HepG2 (cell line): Measurements from ENCODE around the gene KLF6. TPM values are rescaled to one million over a fixed set of nuclear protein-coding genes. Genes with fewer than 3 reads are reported as not detected.

ENCODE experiments used
- CCDC6 ChIP-seq: sonication (generic); formaldehyde crosslinking; IDR thresholded peaks from 2 replicates; pipeline ENCODE4 v1.8.1; 2022; ENCODE audit warnings: mild to moderate bottlenecking, missing genetic modification reagents, moderate library complexity
- CEBPB ChIP-seq: IDR thresholded peaks from 2 replicates; pipeline ENCODE4 v1.6.1; 2011; ENCODE audit warnings: low read depth, low read length, improper control_type of control experiment, borderline replicate concordance
- DMAP1 ChIP-seq: IDR thresholded peaks from 2 replicates; pipeline ENCODE4 v1.6.1; 2016
- GFI1 ChIP-seq: sonication (generic); formaldehyde crosslinking; IDR thresholded peaks from 2 replicates; pipeline ENCODE4 v1.5.0; 2020; ENCODE audit warnings: missing genetic modification reagents, mild to moderate bottlenecking, borderline replicate concordance
- HINFP ChIP-seq: sonication (generic); formaldehyde crosslinking; IDR thresholded peaks from 2 replicates; pipeline ENCODE4 v1.4.0; 2020; ENCODE audit warnings: low read depth, mild to moderate bottlenecking, missing genetic modification reagents
- HNF1B ChIP-seq: sonication (generic); formaldehyde crosslinking; IDR thresholded peaks from 2 replicates; pipeline ENCODE4 v1.5.1; 2020; ENCODE audit warnings: mild to moderate bottlenecking, moderate library complexity, missing genetic modification reagents
- HNRNPUL1 ChIP-seq: fragments of 200-400 bp; formaldehyde crosslinking; IDR thresholded peaks from 2 replicates; pipeline ENCODE4 v1.6.1; 2017; ENCODE audit warnings: low read depth, mild to moderate bottlenecking, low read length, moderate library complexity
- KAT8 ChIP-seq: IDR thresholded peaks from 2 replicates; pipeline ENCODE4 v1.6.1; 2016; ENCODE audit warnings: missing genetic modification reagents, missing compliant biosample characterization
- NCOA5 ChIP-seq: sonication (generic); formaldehyde crosslinking; IDR thresholded peaks from 2 replicates; pipeline ENCODE4 v1.4.0; 2020; ENCODE audit warnings: missing genetic modification reagents
- PRMT3 ChIP-seq: sonication (generic); formaldehyde crosslinking; IDR thresholded peaks from 2 replicates; pipeline ENCODE4 v1.8.1; 2022; ENCODE audit warnings: low read depth, mild to moderate bottlenecking, moderate library complexity, missing genetic modification reagents, borderline replicate concordance
- RBAK ChIP-seq: sonication (generic); formaldehyde crosslinking; IDR thresholded peaks from 2 replicates; pipeline ENCODE4 v1.5.1; 2020; ENCODE audit warnings: mild to moderate bottlenecking, missing genetic modification reagents
- TAF15 ChIP-seq: fragments of 200-400 bp; formaldehyde crosslinking; IDR thresholded peaks from one replicate; pipeline ENCODE4 v1.6.1; 2018; ENCODE audit warnings: mild to moderate bottlenecking, low read depth, low read length; ENCODE audit not compliant: poor library complexity, severe bottlenecking
- XBP1 ChIP-seq: sonication (generic); formaldehyde crosslinking; IDR thresholded peaks from 2 replicates; pipeline ENCODE4 v1.5.0; 2020; ENCODE audit warnings: missing genetic modification reagents
- ZBTB7A ChIP-seq: sonication (generic); formaldehyde crosslinking; IDR thresholded peaks from 2 replicates; pipeline ENCODE4 v1.8.0; 2022; ENCODE audit warnings: mild to moderate bottlenecking, missing genetic modification reagents
- ZNF20 ChIP-seq: sonication (generic); formaldehyde crosslinking; IDR thresholded peaks from 2 replicates; pipeline ENCODE4 v1.4.0; 2020; ENCODE audit warnings: mild to moderate bottlenecking, moderate library complexity, missing genetic modification reagents
- ZNF264 ChIP-seq: sonication (generic); formaldehyde crosslinking; IDR thresholded peaks from 2 replicates; pipeline ENCODE4 v1.4.0; 2020; ENCODE audit warnings: missing genetic modification reagents
- ZNF33A ChIP-seq: sonication (generic); formaldehyde crosslinking; IDR thresholded peaks from 2 replicates; pipeline ENCODE4 v1.5.1; 2020; ENCODE audit warnings: missing genetic modification reagents, mild to moderate bottlenecking, moderate library complexity, borderline replicate concordance
- ZNF33B ChIP-seq: sonication (generic); formaldehyde crosslinking; IDR thresholded peaks from 2 replicates; pipeline ENCODE4 v1.5.1; 2020; ENCODE audit warnings: mild to moderate bottlenecking, missing genetic modification reagents
- ZNF468 ChIP-seq: sonication (generic); formaldehyde crosslinking; IDR thresholded peaks from 2 replicates; pipeline ENCODE4 v1.8.0; 2022; ENCODE audit warnings: mild to moderate bottlenecking, moderate library complexity, missing genetic modification reagents
- ZNF660 ChIP-seq: sonication (generic); formaldehyde crosslinking; IDR thresholded peaks from 2 replicates; pipeline ENCODE4 v1.5.1; 2020; ENCODE audit warnings: mild to moderate bottlenecking, low read depth, missing genetic modification reagents, borderline replicate concordance
- ZNF772 ChIP-seq: sonication (generic); formaldehyde crosslinking; IDR thresholded peaks from 2 replicates; pipeline ENCODE4 v1.5.0; 2020; ENCODE audit warnings: mild to moderate bottlenecking, missing genetic modification reagents
- polyA plus RNA-seq, 8 experiments: library from polyadenylated mRNA; depleted of rRNA in 3 of 8; stranded (reverse) in 7 of 8; unstranded in 1 of 8; fragments of >200 nt; fragmentation: Illumina TruSeq in 4 of 8; extraction: Trizol in 4 of 8; gene quantifications; 2 replicates each; pipeline versions ENCODE4 v1.2.1 to v1.2.3, GENCODE V29; 2011 to 2016; ENCODE audit warnings: low read depth in 4 of 8, missing spikeins in 1 of 8, mixed read lengths in 1 of 8; ENCODE audit not compliant: insufficient read depth in 1 of 8
- total RNA-seq, 5 experiments: library from RNA; depleted of rRNA; stranded (reverse); fragments of >200 nt; fragmentation: Illumina TruSeq; extraction: Trizol; gene quantifications; 2 replicates each; pipeline ENCODE4 v1.2.3, GENCODE V29; 2016; ENCODE audit warnings: low read depth in 1 of 5
- TF ChIP-seq, protein P1 (sequence below): sonication (generic); formaldehyde crosslinking; IDR thresholded peaks from 2 replicates; pipeline ENCODE4 v1.4.0; 2020; ENCODE audit warnings: missing genetic modification reagents
- TF ChIP-seq, protein P2 (sequence below): sonication (generic); formaldehyde crosslinking; IDR thresholded peaks from 2 replicates; pipeline ENCODE4 v1.9.0; 2022; ENCODE audit warnings: low read depth, missing genetic modification reagents
- TF ChIP-seq, protein P3 (sequence below): IDR thresholded peaks from 2 replicates; pipeline ENCODE4 v1.6.1; 2016; ENCODE audit warnings: low read depth, borderline replicate concordance
- TF ChIP-seq, protein P4 (sequence below): sonication (generic); formaldehyde crosslinking; IDR thresholded peaks from 2 replicates; pipeline ENCODE4 v1.5.0; 2020; ENCODE audit warnings: mild to moderate bottlenecking, missing genetic modification reagents

The KLF6 gene
- total and polyA plus RNA-seq, 2 of the 13 experiments (the other 11 are each of a cell fraction or from before 2014, with no cell fraction given), result 27.0 to 71.9 TPM

GRCh38 chr10:3747984-3748383 lies 37.0 kb downstream of the KLF6 start (continued):
- TF ChIP-seq NCOA5 (CRISPR knock-in tag) (no peak), ZBTB7A (CRISPR knock-in tag) (no peak), ZNF33B (no peak), ZNF20 (CRISPR knock-in tag) (no peak), ZNF468 (no peak), PRMT3 (CRISPR knock-in tag) (no peak), CCDC6 (CRISPR knock-in tag) (no peak), HNF1B (CRISPR knock-in tag) (no peak), ZNF660 (CRISPR knock-in tag) (no peak), TAF15 (no peak), DMAP1 (no peak), GFI1 (CRISPR knock-in tag) (no peak), RBAK (no peak), XBP1 (CRISPR knock-in tag) (no peak), HNRNPUL1 (no peak), KAT8 (CRISPR knock-in tag) (no peak), HINFP (CRISPR knock-in tag) (no peak), ZNF772 (CRISPR knock-in tag) (no peak), CEBPB (peak; percentile 11; the same call in 1 of the 2 replicates), ZNF264 (CRISPR knock-in tag) (no peak), ZNF33A (CRISPR knock-in tag) (no peak)
- TF ChIP-seq, protein P1, sequence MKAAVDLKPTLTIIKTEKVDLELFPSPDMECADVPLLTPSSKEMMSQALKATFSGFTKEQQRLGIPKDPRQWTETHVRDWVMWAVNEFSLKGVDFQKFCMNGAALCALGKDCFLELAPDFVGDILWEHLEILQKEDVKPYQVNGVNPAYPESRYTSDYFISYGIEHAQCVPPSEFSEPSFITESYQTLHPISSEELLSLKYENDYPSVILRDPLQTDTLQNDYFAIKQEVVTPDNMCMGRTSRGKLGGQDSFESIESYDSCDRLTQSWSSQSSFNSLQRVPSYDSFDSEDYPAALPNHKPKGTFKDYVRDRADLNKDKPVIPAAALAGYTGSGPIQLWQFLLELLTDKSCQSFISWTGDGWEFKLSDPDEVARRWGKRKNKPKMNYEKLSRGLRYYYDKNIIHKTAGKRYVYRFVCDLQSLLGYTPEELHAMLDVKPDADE (CRISPR knock-in tag), result no peak
- TF ChIP-seq, protein P2, sequence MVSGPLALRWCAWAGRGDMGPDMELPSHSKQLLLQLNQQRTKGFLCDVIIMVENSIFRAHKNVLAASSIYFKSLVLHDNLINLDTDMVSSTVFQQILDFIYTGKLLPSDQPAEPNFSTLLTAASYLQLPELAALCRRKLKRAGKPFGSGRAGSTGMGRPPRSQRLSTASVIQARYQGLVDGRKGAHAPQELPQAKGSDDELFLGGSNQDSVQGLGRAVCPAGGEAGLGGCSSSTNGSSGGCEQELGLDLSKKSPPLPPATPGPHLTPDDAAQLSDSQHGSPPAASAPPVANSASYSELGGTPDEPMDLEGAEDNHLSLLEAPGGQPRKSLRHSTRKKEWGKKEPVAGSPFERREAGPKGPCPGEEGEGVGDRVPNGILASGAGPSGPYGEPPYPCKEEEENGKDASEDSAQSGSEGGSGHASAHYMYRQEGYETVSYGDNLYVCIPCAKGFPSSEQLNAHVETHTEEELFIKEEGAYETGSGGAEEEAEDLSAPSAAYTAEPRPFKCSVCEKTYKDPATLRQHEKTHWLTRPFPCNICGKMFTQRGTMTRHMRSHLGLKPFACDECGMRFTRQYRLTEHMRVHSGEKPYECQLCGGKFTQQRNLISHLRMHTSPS (CRISPR knock-in tag), result no peak
- TF ChIP-seq, protein P3, sequence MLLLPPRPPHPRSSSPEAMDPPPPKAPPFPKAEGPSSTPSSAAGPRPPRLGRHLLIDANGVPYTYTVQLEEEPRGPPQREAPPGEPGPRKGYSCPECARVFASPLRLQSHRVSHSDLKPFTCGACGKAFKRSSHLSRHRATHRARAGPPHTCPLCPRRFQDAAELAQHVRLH, result no peak
- TF ChIP-seq, protein P4, sequence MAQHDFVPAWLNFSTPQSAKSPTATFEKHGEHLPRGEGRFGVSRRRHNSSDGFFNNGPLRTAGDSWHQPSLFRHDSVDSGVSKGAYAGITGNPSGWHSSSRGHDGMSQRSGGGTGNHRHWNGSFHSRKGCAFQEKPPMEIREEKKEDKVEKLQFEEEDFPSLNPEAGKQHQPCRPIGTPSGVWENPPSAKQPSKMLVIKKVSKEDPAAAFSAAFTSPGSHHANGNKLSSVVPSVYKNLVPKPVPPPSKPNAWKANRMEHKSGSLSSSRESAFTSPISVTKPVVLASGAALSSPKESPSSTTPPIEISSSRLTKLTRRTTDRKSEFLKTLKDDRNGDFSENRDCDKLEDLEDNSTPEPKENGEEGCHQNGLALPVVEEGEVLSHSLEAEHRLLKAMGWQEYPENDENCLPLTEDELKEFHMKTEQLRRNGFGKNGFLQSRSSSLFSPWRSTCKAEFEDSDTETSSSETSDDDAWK (CRISPR knock-in tag), result no peak
